Esophagus mucosa (tissue), 1 donor: ENCODE results near the gene GFAP. TPM values are rescaled to one million over a fixed set of nuclear protein-coding genes. Genes with fewer than 3 reads are reported as not detected.
A peak's percentile ranks its signal among the peaks of the same experiment; 100 is the strongest.

Experiments used
- ATAC-seq: fragments of 200-7000 bp; cut with Tn5 transposase; one replicate; pipeline ENCODE4 v1.9.1; 2020
- total RNA-seq: library from RNA; stranded (reverse); gene quantifications from one replicate; pipeline ENCODE4 v1.2.4, GENCODE V29; 2023
- donor health status: DM: yes; HTN: yes; CAD: no.

The GFAP gene
- total RNA-seq, 1 donor from 2014 or later: not detected

DNA sequence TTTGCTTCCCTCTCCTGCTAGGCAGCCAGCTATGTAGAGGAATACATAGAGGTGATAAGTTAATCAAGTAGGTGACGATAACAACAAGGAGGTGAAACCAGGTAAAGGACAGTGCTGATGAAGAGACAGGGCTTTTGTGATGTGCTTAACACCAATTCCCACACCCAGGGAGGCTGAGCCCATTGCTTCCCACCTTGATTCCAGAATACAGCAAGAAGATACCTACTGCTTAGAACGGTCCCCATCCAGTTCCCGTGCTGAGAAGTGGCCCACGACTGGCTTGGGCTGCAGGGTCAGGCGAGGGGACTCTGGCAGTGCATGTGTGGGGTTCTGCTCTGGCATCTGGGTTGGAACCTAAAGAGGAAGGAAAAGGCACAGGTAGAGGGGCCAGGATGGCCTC lies 16.1 kb upstream of the GFAP start:
- no peak for ATAC-seq

- no peak for ATAC-seq
Observed at GRCh38 chr17:44930667-44931066, 15.4 kb upstream of the GFAP start.

DNA sequence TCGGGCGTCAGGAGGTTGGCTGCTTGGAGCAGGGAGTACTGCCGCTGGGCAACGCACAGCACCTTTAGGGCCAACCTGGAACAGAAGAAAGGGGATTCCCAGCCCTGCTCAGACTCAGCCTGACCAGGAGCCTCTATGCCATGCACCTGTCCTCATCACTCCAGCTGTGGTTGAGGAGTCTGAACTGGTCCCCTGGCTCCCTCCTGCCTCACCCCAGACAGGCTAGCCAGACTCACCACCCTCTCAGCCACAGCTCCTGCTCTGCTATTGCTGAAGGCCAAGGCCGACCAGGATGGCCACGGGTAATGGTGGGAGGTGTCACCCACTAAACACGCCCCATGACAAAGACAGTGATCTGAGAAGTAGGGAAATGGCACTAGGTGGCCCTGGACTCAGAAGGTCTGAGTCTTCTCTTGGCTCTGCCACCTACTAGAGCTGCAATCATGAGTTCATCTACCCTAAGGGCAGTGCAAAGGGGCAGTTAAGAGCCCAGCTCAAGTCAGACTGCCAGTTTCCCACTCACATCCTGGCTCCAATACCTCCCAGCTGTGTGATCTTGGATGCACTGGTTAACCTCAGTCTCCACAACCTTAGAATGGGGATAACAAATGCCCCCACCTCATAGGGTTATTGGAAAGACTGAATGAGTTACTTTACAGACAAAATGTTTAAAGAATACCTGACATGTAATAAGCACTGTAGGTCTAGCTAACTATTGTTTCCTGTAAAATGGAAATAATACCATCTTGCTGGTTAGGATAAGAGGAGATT lies 13.8 kb upstream of the GFAP start:
- no peak for ATAC-seq

DNA sequence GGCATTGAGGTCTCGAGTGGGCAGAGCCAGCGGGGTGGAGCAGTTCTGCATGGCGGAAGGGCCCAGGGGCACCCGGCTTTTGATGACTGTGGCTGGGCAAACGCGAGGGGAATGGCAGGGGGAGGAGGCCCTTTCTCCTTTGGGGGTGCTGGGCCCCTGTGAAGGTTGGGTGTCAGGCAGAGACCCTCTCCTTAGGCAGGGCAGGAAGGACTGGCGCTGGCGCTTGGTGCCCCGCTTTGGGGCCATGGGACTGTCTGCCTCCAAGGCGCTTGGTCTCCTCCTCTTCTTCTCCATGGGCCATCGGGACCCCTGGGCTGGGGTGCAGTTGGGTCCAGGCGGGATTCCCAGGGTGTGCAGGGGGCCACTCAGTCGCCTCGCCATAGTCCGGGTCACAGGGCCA lies 12.8 kb upstream of the GFAP start:
- no peak for ATAC-seq

DNA sequence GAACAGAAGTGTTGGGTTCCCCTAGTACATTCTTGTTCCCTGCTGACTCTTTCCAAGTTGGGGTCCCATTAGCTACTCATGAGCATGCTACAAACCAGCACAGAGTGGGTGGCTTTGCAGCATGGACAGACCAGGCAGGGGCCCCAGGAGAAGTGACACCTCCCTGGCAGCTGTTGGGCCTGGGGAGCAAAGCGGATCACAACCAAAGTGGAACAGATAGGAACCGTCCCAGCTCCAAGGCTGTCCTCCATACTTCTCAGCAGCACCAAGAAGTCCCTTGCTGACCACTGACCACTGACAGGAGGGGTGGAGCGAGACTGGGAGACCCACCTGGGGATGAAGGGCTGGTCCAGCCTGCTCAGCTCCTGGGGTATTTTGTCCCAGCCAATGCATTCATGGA lies 12.4 kb upstream of the GFAP start:
- ATAC-seq: no peak

- no peak for ATAC-seq
Observed at GRCh38 chr17:44926821-44927525, 11.7 kb upstream of the GFAP start.

DNA sequence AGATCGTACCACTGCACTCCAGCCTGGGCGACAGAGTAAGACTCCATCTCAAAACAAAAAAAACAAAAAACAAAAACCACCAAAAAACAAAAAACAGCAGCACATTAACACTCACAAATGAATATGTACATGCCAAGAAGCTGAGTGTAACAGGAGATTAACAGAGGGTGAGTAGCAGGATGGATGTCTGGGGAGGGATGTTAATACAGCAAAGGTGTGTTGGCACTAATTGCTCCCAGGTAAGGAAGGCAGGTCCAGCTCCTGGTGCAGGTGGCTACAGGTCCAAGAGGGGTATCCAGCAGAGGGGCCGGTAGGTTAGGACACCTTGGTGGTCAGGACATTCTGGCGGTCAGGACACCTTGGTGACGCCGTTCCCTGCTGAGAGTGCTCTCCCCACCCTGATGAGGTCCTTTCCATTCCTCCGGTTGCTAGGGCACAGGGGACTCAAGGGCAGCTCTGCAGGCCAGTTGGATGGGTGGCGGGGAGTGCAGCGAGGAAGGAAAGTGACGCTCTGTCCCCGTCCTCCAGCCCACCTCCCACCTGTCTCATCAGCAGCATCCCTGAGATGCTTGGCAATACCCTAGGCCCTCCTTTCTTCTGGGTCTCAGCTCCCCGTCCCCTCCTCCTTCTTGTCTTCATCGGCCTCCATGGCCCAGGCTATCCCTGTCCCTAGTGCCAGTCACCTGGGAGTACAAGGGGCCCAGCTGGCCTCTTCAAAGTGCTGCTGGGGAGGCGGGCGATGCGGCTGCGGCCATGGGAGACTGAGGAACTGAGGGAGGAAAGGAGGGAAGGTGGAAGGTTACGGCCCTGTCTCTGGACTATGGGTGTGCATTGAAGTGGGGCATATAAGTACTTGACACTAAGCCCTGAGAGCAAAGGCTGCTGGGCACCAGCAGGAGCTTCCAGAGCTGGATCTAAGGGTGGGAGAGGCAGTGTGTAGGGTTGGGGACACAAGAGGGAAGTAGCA lies 10.7 kb upstream of the GFAP start:
- no peak for ATAC-seq

- ATAC-seq: no peak
Observed at GRCh38 chr17:44924107-44924544, 8.8 kb upstream of the GFAP start.

DNA sequence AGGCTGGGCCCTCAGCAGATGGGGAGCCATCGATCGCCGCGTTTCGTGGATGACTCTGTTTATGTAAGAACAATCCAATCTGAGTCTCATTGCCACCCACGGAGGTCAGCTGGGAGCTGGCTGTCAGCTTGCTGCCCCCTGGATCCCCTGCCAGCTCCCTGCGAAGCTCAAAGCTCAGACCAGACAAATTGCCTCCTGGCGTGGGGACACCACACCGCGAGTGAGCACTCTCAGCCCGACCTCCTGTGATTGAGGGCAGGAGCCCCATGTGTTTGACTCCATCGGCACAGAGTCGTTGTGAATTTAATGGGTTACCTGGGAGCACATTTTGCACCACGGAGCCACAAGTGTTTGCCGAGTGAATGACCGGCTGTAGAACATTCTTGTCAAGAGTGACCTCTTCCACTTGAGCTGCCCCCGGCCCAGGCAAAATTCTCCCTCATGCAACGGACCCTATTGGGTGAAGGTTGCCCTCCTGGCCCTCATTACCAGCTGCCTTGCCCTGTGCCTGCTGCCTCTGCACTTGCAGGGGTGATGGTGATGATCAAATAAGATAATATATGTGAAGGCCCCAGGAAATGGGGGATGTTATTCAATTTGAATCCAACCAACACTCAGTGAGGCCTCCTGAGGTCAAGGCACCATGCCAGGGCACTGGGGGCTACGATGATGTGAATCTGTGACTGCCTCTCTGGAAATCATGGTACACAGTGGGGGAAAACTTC lies 7.6 kb upstream of the GFAP start:
- ATAC-seq: no peak

DNA sequence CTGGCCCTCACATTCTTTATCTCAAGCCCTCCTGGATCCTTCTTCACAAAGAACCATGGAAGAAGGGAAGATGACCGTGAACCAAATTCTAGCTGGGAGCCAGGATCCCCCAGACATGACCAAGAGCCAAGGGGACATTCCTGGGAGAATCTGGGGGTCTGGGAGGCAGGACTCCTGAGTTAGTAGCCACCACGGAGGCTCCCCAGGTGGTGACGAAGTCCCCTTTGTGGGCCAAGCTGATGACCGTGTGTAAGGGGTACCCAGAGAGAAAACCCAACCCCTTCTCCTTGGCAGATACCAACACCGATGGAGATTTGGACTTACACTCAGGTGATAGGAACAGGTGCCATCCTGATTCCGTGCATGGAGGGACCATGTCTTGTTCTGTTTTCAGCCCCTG lies 6.8 kb upstream of the GFAP start:
- ATAC-seq: no peak

- ATAC-seq: no peak
Observed at GRCh38 chr17:44921122-44921882, 6.0 kb upstream of the GFAP start.

DNA sequence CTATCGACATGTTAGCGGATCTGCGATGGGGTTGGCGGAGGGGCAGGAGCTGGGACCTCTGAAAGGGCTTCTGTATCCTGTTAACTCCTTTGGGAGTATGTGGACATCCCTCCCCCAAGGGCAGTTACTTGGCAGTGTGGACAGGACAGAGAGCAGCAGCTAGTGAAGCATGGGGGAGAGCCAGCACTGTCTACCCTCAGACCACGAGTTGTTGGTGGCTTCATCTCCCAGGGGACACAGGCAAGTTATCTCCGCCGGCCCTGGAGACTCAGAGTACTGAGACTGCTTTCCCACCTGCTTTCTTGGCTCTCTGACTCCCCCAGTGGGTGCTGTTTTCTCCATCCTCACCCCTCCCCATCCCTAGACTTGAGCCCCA lies 5.3 kb upstream of the GFAP start:
- no peak for ATAC-seq

DNA sequence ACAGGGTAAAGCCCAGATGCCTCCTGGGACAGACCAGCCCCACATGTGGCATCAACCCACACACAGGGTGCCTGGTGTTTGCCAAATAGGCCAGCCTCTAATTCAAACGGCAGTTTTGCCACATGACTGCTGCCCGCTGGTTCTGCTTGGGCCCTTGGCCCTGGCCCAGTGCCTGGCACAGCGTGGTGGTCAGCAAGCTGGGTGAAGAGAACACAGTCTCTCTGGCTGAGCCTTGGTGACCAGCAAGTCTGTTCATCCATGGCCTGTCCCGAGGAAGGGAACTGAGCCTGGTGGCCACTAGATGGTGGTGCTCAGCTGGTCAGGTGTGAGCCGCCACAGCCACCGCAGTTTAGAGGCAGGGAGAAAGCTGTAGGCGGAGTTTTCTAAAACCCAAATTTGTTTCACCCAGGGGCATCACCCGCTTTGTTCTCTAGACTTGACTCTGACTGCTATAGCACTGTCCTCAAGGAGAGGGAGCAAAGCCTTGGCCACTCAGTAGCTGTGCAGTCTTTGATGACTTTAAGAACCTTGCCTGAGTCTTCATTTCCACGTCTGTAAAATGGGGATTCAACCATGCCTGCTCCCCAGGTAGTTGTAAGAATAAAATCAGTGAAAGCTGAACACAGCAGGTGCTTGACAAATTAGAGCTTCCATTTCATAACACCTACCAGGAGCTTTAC lies 4.7 kb upstream of the GFAP start:
- ATAC-seq: peak; percentile 81

DNA sequence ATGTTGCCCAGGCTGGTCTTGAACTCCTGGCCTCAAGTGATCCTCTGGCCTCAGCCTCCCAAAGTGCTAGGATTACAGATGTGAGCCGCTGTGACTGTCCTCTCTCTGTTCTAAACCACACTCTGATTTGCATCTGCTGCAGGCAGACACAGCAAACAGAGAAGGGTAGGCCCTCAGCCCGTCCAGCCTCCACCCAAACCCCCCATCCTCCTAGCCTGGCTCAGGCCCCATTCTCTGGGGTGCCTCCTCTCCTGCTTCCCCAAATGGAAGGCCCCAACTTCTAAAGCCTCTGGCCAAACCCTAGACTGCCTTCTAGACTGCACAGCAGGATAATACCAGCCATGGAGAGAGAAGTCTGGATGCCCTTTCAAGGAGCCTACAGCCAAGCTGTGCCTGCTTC lies 4.1 kb upstream of the GFAP start:
- ATAC-seq: no peak

DNA sequence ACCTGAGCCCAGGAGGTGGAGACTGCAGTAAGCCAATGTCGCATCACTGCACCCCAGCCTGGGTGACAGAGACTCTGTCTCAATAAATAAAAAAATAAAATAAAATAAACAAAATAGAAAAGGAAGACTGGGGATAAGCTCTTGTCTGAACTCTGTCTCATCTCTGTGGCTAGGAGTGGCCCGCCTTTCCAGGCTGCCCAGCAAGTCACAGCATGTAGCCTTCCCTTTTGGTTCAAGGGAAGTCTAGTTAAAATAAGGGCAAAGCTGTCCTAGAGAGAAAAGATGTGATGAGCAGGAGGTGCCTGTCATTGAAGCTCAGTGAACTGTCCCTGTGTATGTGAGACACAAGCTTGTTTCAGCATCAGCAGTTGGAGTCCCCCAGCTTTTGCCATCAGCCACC lies 2.7 kb upstream of the GFAP start:
- no peak for ATAC-seq

DNA sequence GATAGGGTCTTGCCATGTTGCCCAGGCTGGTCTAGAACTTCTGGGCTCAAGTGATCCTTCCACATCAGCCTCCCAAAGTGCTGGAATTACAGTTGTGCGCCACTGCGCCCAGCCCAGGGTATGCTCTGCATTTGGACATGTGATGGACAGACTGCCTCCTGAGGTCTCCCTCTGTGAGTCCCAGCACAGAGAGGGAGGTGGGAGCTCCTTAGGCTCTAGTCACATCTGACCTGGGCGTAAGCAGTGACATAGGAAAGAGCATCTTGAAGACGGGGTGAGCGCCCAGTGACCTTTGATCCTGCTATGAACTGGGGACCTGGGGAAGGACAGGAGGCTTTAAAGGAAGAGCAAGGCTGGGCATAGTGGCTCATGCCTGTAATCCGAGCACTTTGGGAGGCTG lies 2.2 kb upstream of the GFAP start:
- no peak for ATAC-seq

DNA sequence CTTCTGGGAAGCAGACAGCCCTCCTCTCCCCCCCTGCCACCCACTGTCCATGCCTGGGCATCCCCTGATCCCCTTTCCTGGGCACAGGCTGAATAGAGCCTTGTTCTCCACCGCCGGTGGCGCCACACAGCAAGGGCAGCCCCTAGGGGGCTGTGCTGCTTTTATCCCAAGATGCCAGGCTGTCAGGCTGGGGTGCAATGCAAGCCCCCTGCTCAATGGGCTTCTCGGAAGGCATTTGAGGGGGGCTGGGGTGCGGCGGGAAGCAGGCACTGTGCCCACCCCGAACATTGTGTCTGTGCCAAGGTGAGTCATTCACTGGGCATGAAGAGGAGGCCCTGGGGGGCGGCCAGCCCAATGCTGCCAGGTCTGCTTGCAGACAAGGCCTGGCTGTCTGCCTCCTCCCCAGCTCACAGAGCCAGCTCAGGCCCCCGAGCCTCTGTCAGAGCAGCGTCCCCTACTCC lies 1.5 kb upstream of the GFAP start:
- peak; percentile 30 for ATAC-seq

DNA sequence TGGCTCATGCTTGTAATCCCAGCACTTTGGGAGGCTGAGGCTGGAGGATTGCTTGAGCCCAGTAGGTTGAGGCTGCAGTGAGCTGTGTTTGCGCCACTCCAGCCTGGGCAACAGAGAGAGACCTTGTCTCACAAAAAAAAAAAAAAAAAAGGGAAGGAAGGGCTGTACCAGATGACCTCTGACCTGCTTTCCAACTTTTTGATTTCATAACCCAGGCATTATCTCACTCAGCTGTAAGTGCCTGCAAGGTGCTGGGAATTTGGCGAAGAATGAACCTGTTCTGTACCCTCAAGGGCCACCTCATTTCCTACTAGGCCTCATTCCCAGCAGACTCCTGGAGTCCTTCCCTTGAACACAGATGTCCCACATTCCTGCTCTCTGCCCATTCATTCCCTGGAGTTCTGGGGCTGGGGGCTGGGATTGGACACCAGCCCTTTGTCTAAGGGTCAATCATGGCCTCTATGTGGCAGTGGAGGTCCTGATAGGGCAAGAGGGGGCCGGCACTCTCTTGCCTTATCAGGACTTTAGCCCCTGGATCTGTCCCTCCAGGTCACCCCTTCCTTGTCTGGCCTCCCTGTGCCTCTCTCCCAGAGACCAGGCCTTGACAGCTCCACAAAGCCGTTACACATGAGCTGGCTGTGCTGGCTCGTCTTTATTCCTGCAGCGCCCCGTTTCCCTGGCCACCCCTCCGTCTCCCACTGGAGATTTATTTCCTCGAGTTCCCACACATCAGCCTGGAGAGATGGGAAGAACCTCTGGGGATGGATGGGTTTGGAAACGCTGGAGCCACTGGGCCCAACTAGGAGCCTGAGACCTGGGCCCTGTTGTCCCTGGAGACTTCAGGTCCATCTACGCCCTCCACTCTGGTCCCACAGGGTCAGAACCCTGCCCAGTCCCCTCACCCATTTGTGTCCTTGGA lies 821 bp upstream of the GFAP start:
- ATAC-seq: no peak

DNA sequence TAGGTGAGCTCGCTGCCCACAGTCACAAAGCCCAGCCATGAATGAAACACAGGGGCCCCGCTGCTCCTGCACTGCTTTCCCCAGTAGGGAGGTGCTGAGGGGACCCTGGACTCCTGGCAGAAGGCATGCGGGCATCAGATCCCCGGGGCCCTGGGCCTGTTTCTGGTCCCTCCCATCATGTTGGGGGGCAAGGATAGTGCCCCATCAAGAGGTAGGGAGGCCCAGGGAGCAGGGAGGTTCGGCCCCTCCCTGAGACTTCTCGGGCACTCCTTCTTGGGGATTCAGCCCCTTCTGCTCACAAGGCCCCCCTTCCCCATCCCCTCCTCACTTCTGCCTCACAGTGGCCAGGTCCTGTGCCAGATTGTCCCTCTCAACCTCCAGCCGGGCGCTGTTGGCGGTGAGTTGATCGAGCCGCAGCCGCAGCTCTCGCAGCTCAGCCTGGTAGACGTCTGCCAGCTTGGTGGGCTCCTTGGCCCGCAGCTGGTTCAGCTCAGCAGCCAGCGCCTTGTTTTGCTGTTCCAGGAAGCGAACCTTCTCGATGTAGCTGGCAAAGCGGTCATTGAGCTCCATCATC lies 515 bp downstream of the GFAP start:
- ATAC-seq: no peak
